A172 (cell line): ENCODE data around the gene CAPN11. TPM values are rescaled to one million over a fixed set of nuclear protein-coding genes. Genes with fewer than 3 reads are reported as not detected.

Source experiments
- DNase-seq: peaks from one replicate; pipeline ENCODE4 v3.0.0-alpha.2; 2015; ENCODE audit warnings: low spot score
- total RNA-seq: library from RNA; depleted of rRNA; stranded (reverse); fragments of >200 nt; shearing (Covaris generic); gene quantifications from 2 replicates; pipeline ENCODE4 v1.2.3, GENCODE V29; 2014

Gene CAPN11
- total RNA-seq, 1 experiment from 2014 or later, result not detected

DNA sequence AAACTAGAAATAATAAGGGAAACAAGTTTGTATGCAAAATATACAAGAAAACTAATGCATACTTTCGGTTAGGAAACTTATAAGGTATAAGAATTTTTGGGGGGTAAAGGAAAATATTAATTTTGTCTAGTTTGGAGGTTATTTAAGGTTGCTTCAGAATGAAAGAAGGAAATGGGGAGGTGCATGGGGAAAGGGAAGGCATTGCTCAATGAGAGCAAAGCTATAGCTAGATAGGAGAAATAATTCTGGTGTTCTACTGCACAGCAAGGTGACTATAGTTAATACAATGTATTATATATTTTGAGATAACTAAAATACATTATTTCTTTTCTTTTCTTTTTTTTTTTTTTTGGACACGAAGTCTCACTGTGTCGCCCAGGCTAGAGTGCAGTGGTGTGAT, 52.7 kb downstream of the CAPN11 start:
- DNase-seq, result no peak

DNA sequence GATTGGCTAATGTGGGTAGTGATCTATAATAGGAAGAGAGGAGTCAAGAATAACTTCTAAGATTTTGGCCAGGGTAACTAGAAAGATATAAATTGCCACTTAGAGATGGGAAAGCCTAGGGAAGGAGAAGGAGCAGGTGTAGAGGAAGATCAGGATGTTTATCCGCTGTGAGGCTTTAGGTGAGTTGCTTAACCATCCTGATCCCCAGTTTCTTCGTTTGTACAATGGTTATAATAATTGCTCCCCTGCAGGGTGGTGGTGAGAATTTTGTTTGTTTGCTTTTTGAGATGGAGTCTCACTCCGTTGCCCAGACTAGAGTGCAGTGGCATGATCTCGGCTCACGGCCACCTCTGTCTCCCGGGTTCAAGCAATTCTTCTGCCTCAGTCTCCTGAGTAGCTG, 55.7 kb downstream of the CAPN11 start:
- DNase-seq, result no peak

DNA sequence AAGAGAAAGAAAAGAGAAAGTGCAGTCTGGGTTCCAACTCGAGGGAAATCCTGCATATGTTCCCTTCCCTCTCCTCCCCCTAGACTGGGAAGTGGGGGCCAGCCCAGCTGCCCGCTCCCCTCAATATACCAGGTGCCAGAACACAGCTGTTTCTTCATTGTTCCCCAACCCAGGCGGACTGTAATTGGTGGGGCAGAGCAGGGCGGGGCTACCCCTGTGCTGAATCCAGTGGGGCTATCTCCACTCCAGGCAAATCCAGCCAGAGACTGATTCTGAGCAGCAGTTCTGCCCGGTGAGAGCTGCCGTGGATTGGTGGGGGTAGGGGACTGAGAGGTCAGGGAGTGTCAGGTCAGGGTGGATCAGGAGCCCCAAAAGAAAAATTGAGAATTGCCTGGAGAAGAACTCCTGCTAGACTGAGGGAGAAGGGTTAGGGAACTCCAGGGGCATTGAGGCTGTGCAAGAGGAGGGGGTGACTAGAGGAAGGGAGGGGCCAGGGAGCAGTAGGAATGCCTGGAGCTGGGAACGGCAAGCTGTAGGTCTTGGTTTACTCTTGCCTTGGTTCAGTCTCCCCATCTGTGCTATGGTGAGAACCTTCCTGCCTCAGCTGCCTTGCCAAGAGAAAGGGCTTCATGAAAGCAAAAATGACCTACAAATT, 58.2 kb downstream of the CAPN11 start, which contains the start of gene MYMX:
MYMX (plus strand) TSS at position 250 of the 655 bp plus-strand sequence. CDS start 546 bp downstream, outside the sequence.
- no peak for DNase-seq

DNA sequence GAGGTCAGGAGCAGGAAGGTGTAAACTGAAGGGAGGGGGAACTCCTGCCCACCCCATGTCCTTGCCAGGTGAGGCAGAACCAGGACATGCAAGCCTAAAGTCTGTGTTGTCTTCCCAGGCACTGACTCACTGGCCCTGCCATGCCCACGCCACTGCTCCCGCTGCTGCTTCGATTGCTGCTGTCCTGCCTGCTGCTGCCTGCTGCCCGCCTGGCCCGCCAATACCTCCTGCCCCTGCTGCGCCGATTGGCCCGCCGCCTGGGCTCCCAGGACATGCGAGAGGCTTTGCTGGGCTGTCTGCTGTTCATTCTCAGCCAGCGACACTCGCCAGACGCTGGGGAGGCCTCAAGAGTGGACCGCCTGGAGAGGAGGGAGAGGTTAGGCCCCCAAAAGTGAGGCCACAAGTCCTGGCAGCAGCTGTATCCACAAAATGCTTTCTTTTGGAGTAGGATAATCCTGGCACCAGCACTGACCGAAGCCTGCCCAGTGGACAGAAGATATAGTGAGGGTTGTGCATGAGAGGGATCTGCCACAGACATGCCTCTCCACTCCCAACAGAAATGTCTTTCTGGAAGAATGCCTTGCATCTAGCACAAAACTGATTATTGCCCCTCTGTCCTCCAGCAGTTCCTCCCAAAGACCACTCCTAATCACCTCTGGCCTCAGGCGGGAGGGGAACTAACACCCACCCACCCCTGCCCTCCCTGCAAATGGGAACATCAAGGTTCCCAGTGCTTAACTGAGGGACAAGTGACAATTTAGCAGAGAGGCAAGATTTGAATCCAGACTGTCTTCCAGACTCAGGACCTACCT, 58.9 kb downstream of the CAPN11 start:
- DNase-seq, result no peak

DNA sequence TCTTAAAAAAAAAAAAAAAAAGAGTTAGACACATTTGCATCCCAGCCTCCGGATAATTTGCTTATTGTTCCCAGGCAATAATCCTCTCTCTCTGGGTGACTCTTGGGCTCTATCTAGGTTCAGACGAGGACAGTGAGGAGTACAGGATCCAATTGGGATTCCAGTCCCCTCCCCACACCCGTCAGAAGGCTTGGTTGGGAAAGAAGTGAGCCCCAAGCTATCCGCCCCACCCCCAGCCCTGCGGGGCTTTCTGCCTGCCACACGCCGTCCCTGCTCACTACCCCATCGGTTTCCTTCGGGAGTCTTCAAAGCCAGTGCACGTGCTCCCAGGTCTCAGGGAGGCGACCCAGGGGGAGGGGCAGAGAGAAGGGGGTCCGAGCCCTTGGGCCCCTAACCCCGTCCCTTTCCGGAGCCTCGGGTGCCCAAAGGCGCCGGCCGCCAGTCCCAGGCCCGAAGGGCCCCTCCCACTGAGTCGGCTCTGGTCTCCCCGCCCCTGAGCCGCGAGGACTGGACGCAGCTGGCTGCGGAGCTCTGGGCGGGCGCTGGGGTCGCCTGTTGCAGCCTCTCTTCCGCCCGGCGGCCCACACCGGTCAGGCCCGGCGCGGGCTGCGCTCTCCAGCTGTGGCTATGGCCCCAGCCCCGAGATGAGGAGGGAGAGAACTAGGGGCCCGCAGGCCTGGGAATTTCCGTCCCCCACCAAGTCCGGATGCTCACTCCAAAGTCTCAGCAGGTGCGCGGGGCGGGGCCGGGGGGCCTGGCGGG, 60.6 kb downstream of the CAPN11 start:
- peak; percentile 25 for DNase-seq

DNA sequence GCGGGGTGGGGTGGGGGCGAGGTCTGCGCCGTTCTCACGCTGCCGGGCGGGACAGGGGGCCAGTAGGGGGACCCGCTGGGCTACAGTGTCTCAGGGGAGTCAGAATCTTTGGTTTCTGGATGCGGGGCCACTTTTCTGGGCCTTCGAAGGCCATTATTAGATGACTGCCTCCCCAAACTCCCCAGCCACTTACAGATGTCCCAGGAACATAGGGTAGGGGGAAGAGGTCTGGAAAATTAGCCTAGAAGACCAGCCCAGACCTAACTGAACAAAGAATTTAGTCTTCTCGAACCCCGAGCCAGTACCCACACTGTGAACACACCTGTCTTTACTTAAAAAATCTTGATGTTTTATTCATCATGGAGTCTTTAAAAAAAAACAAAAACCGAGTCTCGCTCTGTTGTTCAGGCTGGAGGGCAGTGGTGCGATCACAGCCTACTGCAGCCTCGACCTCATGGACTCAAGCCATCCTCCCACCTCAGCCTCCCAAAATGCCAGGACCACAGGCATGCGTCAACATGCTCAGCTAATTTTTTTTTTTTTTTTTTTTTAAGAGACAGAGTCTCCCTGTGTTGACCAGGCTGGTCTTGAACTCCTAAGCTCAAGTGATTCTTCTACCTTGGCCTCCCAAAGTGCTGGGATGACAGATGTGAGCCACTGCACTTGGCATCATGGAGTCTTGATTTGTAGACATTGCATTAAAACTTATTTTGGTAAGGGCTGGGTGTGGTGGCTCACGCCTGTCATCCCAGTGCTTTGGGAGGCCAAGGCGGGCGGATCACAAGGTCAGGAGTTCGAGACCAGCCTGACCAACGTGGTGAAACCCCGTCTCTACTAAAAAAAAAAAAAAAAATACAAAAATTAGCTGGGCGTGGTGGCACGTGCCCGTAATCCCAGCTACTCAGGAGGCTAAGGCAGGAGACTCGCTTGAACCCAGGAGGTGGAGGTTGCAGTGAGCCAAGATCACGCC, 61.5 kb downstream of the CAPN11 start:
- DNase-seq, result no peak

DNA sequence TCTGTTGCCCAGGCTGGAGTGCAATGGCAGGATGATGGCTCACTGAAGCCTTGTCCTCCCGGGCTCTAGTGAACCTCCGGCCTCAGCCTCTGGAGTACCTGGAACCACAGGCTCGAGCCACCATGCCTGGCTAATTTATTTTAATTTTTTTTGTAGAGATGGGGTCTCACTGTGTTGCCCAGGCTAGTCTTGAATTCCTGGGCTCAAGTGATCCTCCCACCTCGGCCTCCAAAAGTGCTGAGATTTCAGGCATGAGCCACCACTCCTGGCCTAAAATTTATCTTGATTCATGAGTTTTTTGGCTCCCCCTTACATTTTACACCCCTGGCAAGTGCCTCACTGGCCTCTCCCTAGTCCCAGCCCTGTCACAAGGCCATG, 62.3 kb downstream of the CAPN11 start:
- DNase-seq, result no peak

DNA sequence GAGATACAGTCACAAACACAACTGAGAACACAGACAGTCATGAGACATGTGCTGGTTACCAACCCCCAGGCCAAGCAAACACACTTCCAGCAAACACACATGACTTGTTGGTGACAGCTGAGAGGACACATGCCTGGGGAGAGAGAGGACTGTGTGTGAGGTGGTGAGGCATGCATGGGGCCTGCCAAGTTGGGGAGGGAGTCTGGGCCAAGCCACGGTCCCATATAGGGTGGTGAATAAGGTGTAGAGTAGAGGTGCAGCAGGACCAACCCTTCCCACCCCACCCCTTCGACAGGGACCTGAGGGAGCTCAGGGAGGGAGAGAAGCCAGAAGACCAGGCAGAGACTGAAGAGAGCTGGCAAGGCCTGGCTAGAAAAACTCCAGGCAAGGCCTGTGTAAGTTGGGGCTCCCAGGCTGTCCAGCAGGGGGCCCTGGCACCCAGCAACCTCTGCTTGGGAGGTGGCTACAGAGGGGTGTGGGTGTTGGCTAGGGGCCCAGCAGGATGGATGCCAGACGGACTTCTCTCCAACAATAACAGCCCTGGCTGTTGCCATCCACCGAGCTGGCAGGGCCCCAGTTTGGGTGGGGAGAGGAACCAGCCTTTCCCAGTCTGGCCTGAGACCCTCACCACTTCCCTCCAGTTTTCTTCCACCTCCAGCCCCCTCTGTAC, 62.8 kb downstream of the CAPN11 start:
- peak; percentile 92 for DNase-seq

DNA sequence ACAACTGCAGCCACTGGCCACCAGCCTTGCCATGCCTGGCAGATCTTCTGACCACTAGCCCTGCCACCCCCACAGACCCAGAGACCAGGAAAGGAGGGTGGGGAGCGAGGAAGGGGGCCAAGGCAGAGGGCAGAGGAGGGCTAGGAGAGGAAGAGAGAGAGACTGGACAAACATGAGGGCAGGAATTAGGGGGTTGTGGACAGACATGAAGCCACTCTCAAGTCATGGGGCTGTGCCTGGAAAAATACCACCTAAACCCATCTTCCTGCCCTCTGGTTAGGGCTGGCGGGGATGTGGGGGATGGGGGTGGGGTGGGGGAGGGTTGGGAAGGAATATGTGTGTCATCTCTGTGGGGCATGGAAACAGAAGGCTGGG, 63.3 kb downstream of the CAPN11 start:
- no peak for DNase-seq

DNA sequence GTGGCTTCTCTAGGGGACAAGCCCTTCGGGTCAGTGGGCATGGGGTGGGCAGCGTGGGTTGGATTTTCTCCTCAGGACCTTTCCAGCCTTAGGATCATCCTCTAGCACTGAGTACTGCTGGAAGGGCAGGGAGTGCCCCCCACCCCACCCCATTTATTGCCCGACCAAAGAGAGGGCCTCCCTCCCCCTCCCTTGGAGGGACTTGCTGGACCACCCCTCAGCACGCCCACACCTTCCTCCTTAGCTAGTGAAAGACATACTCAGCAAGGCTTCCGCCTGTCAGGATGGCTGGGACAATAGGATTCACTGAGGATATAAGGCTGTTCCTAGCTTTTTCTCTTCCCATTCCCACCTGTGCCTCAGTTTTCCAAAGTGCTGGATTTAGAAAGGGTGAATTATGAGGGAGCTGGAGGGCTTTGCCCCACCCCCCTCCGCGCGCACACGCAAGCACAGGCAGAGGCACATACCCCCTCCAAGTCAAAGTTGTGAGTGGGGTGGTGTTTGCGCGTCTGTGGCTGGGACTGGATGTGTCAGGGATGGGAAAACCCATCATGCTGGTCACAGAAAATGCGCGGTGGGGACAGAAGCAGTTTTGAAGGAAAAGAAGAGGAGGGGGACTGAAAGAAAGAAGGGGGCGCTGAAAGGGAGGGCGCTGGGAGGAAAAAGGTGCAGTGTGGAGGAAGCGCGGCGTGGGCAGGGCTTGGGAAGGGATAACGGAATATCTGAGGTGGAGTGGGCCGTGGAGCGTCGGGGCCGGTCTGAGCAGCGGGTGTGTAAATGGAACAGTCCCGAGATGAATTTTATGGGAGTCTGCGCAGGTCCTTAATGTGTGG, 64.1 kb downstream of the CAPN11 start:
- no peak for DNase-seq

DNA sequence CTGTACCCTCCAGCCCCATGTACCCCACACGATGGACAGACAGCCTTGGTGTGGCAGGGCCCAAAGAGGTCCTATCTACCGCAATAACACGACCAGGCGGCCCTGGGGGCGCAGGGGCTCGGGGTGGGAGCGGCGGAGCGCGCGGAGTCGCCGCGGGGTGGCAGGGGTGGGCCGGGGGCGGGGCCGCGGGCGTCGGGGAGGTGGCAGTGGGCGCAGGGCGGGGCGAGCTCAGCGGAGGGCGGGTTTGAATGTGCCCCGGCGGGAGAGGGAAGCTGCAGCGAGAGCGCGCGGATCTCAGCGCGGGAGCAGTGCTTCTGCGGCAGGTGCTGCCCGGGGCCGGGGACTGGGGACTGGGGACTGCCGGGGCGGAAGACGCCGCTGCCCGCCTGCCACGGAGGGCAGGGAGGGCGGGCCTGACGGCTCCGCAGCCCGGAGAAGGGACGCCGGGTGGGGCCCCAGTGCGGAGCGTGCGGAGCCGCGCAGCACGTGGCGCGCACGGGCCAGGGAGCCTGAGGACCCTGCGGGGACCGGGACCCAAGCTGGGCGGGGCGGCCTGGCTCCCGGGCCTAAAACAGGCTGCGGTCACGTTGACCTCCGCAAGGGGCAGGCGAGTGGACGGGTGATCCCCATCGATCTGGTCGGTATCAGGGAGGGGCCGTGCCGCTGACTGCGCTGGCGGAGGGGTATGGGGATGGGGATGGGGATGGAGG, 64.9 kb downstream of the CAPN11 start, which contains the start of gene SLC29A1:
SLC29A1 (plus strand) TSS at position 277 of the 710 bp plus-strand sequence. CDS start 3,719 bp downstream, outside the sequence.
- peak; percentile 45 for DNase-seq

DNA sequence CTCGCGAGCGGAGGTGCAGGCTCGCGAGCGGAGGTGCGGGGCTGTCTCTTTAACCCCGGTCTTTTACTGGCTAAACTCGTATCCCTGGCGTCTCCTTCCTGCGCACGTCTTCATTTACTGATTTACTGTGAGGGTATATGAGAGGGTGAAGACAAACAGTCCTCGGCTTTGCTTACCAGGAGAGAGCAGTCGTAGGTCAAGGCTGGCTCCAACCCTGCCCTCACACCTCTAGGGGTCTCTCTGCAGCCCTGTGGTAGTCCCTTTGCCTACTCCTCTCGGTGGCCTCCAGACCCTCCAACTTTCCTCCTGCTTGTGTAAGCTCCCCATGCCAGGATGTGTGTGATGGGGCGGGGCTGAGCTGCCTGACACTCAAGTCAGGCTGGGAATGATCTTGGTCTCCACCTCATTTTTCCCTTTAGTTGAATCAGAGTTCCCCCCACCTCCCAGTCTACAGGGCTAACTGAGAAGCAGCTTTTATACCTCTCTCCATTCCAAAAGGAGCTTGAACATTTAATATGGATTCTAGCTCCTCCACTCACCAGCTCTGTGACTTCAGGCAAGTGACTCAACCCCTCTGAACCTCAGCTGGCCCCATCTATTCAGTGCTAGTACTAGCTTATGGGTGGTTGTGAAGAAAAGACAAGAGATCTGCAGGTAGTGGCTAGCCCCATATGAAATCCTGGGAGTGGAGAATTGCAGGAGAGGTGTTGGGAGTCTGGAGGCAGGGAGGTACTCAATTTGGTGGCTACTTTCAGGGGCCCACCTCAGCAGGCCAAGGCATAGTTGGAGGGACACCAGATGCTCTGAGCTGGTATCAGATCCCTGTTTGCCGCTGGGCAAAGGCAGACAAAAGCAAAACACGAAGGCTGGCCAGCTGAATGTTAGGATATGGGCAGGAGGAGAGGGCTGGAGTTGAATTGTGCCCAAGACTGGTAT, 65.7 kb downstream of the CAPN11 start:
- DNase-seq, result peak; percentile 34

DNA sequence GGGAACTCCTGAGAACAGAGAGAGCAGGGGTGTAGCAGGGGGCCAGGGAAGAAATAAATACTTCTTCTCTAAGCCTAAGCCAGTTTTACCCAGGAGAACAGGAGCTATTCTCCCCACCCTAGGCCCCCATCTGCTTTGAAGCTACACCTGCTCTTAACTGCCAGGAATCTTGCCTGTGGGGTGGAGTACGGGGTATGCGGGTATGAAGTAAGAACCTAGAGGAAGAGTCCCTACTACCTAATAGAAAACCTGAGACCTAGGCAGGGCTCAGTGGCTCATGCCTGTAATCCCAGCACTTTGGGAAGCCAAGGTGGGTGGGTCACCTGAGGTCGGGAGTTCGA, 66.3 kb downstream of the CAPN11 start:
- no peak for DNase-seq

DNA sequence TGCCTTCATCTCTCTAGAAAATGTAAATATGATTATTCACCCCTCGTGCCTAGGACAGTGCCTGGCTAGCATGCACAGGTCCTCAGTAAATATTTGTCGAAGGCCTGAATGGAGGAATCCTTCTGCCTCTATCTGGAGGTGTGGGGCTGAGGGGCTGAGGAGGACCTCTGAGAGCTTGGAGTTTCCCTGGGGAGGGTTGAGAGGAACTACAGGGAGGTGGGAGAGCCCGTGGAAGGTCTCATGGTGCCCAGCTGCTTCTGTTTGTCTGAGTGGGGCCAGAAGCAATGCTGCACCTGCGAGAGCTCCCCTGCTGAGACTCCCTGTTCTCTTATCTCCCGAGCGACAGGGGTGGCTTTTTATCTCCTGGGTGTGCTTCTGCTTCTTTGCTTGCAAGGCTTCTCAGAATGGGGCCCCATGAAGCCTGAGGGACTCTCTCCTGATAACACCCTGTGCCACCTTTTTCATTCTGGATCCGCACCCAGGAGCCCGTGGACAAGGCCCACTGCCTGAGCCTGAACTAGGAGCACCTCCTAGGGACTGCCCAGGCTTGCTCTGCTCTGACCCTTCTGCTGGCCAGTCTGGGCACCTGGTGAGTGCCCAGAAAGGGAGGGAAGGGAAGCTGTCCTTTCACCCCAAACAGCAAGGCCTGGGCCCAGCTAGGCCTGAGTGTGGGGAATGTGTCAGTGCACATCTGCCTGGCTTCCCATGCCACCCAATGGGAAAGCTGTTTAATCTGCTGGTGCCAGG, 67.1 kb downstream of the CAPN11 start:
- no peak for DNase-seq

DNA sequence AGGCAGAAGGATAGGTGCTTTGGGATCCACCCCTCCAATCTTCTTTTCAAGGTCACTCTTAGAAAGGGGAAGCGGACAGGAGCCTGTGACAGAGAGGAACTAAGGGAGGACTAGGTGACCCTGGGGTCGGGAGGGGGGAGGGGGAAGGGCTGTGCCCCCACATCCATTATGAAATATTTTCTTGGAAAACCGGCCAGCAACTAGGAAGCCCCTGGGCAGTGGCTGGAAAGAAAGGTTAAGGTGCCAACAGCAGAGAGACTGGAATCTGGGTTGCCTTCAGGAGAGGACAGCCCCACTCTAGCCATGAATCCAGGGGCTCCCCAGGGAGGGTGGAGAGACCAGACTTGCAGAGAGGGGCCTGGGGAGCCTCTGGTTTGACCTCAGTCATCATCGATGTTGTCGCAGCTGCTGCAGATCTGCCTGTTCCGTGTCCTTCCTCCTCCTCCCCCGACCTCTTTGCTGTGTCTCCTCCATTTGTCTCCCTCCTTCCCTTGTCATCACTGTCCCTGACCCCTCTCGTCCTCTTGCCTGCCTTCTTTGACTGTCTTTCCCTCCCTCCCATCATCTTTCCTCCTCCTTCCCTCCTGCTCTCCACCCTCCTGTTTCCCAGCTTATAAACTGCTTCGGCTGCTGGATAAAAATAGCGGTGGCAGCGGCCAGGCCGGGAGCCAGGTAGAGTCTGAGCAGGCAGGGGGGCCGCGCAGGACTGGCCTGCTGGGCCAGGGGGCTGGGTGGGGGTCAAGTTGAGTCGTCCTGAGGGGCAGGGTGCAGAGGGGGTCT, 67.9 kb downstream of the CAPN11 start:
- no peak for DNase-seq

DNA sequence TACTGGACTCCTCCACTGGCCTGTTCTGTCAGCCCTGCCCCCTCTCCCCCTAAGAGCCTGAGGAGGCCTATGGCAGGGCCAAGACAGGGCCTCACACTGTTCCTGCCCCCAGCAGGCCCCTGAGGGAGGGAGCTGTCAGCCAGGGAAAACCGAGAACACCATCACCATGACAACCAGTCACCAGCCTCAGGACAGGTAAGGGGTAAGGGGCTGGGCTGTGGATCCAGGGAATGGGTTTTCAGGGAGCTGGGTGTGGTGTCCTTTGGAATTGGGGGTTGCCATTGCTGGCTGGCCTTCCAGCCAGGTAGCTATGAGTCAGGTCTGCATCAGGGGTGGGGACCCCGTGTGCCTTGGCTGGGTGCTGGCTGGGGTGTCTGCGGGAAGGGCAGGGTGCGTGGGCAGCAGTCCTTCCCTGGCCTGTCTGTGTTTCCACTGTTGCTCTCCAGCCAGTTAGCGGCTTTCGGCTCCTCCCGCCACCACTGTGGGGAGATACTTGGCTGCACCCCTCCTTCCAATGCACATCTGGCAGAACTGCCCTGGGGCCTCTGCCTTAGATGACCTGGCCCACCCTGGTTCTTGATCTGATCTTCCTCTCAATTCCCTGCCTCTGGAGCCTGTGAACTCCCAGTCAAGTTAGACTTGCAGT, 68.7 kb downstream of the CAPN11 start:
- DNase-seq, result no peak
